Kidney glomerular epithelial cell (primary cell): ENCODE measurements around the gene COPS2.
"Not testable (repeated sequence)": the region's sequence is repeated elsewhere in the genome, so short reads cannot be mapped to it uniquely, and the experiment has no call there.

Experiments
- DNase-seq: peaks from one replicate; lab custom pipeline; 2025; lab: John Stamatoyannopoulos, UW

COPS2 gene

DNA sequence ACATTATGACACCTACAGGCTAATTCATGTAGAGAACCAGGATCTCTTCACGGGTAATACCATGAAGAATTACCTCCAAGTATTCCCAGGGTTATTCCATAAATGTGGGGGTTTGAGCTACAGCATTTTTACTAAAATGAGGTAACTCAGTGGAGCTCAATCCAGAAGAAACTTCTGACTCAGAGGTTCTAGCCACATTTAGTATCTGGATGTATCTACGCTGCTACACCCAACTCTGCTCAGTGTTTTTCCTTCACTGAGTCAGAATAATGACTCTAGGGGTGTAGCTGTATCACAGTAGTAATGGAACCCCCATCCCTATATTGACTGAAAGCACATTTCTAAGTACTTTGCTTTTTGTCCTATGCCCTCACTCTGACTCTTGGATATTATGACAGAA is 52.4 kb downstream of the COPS2 start:
- no peak for DNase-seq

DNA sequence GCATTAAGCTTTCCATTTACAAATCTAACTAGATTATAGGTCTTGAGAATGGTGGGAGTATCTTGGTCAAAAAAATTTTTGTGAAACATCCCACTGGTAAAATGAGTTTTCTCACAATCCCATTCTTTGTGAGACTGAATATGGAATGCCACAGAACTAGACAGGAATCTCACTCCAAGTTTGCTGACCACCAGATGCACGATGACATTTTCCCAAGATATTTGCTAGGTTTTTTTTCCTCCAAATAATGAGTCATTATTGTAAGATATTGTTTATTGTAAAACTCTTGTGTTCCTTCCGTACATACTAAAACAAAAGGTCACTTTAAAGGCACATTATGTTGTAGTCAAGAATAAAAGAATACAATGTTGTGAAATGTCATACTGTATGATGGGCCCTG is 53.9 kb downstream of the COPS2 start:
- DNase-seq, result no peak

DNA sequence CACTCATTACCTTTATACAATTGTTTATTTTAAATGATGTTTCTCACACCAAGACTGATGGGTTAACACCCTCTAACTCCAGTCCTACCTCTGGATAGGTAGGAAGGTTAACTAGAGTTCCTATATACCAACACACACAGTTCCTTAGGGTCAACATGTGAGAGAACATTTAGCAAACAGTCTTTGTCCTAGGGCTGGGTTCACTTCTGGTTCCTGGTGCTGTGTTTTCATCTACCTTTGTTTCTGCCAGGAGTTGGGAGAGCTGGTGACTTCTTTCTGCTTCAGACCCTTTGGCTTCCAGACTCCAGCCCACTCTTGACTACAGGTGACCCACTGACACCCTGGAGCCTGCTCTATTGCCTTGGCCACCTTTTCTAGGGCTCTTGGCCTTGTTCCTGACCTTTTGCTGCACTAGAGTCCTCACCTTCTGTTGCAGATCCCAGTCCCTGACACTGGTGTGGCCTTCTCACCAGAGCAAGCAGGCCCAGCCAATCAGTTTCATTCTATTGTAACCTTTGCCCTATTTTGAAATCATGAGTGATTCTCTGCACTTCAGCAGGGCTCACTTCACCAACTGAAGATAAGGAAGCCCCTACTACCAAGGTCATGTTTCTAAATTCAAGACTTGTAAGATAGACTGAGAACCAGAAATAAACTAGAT is 59.2 kb downstream of the COPS2 start:
- no peak for DNase-seq

DNA sequence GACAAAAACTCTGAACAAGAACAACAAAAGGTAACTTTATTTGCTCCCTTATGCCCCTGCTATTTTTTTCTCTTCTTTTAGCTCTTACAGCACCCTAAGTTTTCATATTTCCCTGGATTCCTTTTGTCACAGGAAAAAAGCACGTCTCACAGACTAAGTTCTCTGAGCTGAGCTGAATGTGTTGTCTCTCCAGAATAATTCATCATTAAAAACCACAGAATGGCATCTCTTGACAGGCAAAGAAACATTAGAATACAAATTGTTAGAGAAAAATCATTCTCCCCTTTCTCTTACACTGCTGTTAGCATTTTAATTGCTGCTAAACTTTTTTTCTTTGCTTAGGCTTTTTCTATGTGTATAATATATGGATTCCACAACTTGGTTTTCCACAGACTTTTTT is 60.5 kb downstream of the COPS2 start:
- DNase-seq, result no peak

DNA sequence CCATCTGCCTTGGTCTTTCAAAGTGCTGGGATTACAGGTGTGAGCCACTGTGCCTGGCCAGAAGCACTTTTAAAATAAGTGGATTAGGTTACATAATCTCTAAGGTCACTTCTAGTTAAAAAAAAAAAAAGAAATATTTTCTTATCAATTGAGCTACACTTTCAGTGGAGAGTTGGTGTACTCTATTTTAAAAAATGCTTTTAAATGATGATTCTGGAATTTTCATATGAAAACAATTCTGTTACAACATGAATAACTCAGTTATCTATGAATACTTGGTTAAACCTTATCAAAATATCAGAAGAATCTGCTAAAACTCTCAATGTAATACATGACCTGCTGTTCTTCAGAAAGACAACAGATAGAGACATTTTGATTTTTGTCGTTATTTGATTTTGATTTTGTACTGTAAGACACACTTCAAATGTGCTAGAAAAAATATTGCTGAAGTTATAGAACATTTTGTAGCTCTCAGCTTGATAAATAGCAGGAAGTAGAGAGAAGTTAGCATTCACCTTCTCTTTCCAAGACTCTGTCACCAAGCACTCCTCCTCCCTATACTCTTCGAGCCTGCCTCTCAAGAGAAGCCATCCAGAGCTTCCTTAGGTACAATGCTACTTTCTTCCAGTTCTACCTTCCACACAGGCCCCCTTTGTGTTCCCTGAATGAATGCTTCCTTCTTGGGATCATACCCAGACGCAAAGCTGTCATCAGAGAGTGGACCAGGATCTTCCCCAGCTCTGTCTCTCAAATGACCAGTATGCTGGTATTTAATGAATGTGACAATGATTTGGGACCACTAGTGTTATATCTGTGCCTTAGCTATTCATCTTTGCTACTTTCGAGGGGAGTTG is 61.9 kb downstream of the COPS2 start:
- DNase-seq, result no peak

DNA sequence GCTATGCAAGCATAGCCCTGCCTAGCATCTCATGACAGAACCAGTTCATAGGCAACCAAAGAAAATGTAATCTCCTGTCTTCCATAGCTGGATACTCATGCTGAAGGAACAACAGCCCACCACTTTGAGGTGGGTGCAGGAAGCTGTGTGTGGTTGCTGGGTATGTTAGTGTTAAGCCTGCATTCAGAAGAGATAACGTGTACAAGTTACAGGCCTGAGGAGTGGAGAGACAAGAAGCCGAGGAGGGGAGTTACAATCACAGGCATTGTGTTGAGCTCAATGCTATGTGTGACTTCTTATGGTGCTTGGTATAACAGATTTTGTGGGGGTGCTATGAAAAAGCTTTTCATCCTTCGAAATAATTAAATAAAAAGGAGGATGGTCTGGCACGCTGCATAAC is 66.4 kb downstream of the COPS2 start:
- no peak for DNase-seq

DNA sequence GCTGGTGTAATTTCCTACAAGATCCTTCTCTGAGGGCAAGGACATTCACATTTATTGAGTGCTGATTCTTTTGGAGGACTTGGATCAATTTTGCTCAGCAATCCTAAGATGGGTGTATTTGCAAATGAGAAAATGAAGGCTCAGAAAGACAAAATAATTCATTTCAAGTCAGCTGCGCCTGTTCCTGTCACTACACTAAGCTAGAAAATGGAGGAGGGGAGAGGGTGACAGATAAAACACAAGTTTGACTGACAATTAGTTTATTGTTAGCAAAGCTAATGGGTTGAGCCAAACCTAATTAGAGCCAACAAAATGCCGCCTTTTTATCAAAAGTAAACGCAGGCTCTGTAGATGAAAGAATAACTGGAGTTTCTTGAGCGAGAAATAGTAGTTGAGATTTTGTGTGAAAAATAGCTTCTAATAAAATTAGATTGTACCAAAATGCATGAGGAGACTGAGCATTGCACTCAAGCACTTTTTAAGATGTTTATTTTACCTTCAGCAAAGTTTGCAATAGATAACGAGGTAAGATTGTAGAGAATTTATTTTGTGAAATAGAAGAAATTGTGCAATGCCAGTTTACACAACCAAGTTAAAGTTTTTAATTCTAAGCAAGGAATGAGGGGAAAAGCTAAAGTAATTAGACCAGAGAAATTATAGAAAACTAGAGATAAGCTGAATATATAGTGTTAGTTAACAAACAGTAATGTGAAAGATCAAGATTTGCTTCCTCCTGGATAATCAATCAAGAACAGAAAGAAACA is 69.5 kb downstream of the COPS2 start:
- DNase-seq, result no peak

DNA sequence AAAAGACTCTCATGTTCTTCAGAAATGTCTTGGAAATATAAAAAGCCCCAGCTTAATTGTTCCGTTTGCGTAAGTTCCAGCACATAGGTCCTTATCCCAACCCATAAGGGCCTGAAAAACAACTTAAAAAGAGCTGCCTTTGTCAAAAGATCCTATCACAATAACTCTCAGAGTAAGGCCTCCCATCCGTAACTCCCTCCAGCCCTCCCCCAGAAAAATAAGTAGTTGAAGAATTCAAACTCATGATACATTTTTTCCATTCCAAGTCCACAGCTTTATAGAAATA is 71.2 kb downstream of the COPS2 start:
- DNase-seq, result no peak

DNA sequence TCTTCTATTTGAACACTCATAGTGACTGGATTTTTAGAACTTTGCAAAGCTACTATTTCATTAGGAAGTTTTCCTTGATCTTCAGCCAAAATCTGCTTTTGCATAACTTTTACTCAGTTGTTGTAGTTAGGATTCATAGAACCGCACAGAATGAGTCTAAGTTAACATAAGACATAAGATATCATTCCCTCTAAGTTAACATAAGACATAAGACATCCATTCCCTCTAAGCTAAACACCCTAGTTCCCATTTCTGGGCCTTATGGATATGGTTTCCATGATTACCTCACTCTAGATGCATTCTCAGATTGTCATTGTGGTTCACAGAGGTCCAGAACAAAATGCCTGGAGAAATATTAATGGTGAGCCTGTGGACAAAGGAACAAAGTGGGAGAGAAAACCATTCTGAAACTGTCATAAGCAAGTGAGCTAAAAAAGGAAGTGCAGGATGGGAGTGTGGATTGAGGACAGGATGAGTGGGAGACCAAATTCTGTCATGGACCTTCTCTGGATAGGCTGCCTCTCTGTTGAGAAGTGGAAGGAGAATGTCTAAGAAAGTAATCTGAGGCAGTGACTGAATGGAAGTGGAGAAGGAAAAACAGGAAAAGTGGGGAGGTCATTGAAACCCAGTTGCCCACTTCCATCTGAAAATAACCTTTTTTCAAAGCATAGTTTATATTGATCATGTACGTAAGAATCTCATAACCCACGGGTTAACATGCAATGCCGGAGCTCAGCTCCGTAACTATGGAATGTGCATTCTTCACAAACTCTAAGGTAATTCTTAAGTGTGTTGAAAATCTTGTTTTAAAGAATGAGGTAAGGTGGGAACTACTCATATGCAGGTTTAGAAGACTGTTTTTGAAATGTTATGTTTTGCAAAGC is 71.8 kb downstream of the COPS2 start:
- DNase-seq, result no peak

DNA sequence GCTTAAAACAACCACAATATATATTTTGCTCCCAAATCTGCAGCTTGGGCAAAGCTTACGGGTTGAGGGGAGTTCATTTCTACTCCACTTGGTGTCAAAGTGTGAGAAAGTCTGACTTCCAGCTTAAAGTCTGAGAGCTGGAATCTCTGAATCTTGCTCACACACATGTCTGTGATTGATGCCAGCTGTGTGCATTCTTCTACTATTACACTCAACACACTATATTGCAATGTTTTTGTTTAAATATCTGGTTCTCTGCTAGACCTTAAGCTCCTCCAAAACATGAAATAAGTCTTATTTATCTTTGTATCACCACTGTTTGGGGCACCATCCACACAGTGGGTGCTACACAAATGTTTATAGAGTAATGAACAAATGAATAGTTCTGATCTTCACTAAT is 72.4 kb downstream of the COPS2 start:
- DNase-seq, result no peak

DNA sequence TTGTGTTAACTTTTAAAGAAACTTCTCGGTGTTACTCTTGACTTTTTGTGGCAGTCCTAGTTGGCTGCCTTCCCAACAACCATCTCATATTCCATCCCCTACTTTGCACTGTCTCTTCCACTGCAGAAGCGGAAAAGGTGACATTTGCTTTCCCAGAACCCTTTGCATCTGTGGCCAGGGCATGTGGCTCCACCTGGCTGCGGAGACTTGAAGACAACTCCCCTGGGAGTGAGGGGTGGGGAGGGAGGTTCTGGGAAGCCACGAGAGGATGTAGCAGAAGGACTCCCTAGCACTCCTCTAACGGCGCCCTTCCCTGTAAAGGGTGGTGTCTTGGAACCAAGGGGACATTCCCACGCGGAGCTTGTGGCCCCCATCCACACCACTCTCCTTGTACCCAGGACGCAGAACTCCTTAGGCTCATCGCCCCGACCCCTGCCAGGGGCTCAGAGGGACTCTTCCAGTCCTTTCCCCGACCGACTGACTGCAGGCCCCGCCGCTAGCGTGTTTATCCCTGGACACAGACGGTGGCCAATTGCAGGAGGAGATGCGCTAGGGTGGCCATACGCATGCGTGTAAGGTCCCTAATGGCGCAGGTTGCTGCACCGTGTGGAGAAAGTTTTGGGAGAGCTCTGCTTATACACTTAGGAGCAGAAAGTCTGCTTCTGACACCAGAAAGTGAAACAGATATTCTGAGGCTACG is 75.9 kb downstream of the COPS2 start:
- no peak for DNase-seq

DNA sequence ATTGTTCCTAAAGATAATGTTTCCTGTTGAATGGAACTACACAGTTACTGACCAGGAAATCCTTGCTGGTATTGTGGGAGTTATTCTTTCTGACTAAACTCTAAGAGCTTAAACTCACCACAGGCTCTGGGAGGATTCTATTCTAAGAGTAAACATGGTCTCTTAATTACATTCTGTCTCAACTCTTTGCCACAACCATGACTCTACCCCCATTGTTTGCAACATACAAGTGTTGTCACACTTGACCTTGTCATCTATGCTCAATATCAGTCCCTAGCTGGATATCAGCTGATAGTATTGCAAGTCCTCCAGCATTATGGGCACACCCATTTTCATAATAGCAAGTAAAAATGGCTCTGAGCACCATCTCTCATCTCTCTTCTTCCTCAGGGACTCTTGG is 79.5 kb downstream of the COPS2 start:
- DNase-seq, result no peak

DNA sequence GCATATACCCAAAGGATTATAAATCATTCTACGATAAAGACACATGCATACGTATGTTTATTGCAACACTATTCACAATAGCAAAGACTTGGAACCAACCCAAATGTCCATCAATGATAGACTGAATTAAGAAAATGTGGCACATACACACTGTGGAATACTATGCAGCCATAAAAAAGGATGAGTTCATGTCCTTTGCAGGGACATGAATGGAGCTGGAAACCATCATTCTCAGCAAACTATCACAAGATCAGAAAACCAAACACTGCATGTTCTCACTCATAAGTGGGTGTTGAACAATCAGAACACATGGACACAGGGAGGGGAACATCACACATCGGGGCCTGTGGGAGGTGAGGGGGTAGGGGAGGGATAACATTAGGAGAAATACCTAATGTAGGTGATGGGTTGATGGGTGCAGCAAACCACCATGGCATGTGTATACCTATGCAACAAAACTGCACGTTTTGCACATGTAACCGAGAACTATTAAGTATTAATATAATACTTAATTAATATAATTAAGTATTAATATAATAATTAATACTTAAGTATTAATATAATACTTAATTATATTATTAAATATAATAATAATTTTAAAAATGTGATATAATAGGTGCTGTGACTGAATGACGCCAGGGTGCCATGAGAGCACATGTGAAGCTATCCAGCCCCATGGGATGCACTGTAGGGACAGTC is 80.7 kb downstream of the COPS2 start:
- DNase-seq, result not testable (repeated sequence)
